Right lobe of liver (tissue), 6 donors: ENCODE results near the gene RAB8B. TPM values are rescaled to one million over a fixed set of nuclear protein-coding genes. Genes with fewer than 3 reads are reported as not detected.

Source experiments
- ATAC-seq, 4 donors: fragments of 200-7000 bp; cut with Tn5 transposase; one replicate each; pipeline ENCODE4 v1.9.1; 2020; ENCODE audit warnings: mild to moderate bottlenecking in 4 of 4, moderate library complexity in 4 of 4
- DNase-seq, 3 donors: peaks; one replicate each; pipeline ENCODE4 v3.0.0-alpha.2; 2020
- H3K27ac ChIP-seq, 3 donors: fragments of 200-600 bp; one replicate each; pipeline ENCODE4 v1.8.0; 2022
- H3K27me3 ChIP-seq, 2 donors: fragments of 200-600 bp; one replicate each; pipeline ENCODE4 v1.8.0; 2022
- H3K36me3 ChIP-seq, 4 donors: fragments of 200-600 bp; sonication (generic) in 1 of 4; one replicate each; pipeline versions ENCODE4 v1.5.1 to v1.8.0; 2017 to 2022; ENCODE audit warnings: control low read depth in 1 of 4
- H3K4me1 ChIP-seq, 4 donors: fragments of 200-600 bp; sonication (generic) in 1 of 4; one replicate each; pipeline versions ENCODE4 v1.5.1 to v1.8.0; 2017 to 2022; ENCODE audit warnings: control low read depth in 1 of 4
- H3K4me3 ChIP-seq, 3 donors: fragments of 200-600 bp; one replicate each; pipeline ENCODE4 v1.8.0; 2022
- H3K9me3 ChIP-seq, 4 donors: fragments of 200-600 bp; sonication (generic) in 1 of 4; one replicate each; pipeline versions ENCODE4 v1.5.1 to v1.8.0; 2017 to 2022; ENCODE audit warnings: control low read depth in 1 of 4
- POLR2A ChIP-seq: fragments of 450-650 bp; IDR thresholded peaks from one replicate; pipeline ENCODE4 v1.6.1; 2017; ENCODE audit warnings: antibody characterized with exemption, mild to moderate bottlenecking
- WGBS: methylation state at CpG from one replicate; pipeline ENCODE4 v1.1.6; 2018; ENCODE audit warnings: low coverage, low lambda C conversion rate; ENCODE audit not compliant: insufficient coverage; ENCODE audit errors: missing lambda C conversion rate; 5-methylcytosine and 5-hydroxymethylcytosine counted together
- intact Hi-C, 2 donors: fragments of 100-400 bp; cut with DNase I; formaldehyde crosslinking; loops; one replicate each; pipeline versions ENCODE4 v1.11.2 to v1.14.1; 2022
- total RNA-seq, 6 experiments: library from RNA; depleted of rRNA in 2 of 6; stranded (reverse); fragments of >200 nt in 2 of 6; fragmentation: NEBNext Ultra II Directional in 3 of 6; extraction: Animal tissue kit (Norgen Biotek cat#: 25700) in 3 of 6; gene quantifications; one replicate each; pipeline versions ENCODE4 v1.1.0 to v1.2.4, GENCODE V29; 2016 to 2023
- TF ChIP-seq, protein P1 (sequence below), 4 donors: fragments of 200-600 bp in 3 of 4; fragments of 450-650 bp in 1 of 4; IDR thresholded peaks; one replicate each; pipeline versions ENCODE4 v1.5.1 to v1.8.0; 2016 to 2022; ENCODE audit warnings: antibody characterized with exemption in 4 of 4, mild to moderate bottlenecking in 2 of 4
- donor health status: DM: no; HTN: yes; CAD: no.
- donor health status: DM: no; HTN: no; CAD: no.
- donor health status: DM: no; HTN: no; CAD: no.
- donor health status: DM: no; HTN: yes; CAD: no.
- donor health status: DM: no; HTN: yes; CAD: no.

RAB8B gene
- total RNA-seq, 6 experiments from 2014 or later, result 5.8 to 50.7 (median 14.3) TPM

DNA sequence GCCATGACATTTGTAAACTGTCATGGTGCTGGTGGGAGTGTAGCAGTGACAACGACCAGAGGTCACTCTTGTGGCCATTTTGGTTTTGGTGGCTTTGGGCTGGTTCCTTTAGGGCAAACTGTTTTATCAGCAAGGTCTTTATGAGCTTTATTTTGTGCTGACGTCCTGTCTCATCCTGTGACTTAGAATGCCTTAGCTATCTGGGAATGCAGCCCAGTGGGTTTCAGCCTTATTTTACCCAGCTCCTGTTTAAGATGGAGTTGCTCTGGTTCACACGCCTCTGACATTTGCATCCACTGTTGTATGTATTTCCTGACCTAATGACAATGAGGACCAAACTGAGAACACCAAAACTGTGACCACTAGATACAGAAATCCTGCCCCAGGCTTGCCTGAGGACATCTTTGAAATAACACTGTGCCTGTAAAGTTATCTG is 37.6 kb downstream of the RAB8B start:
- 61% methylated on average over 3 of the region's 3 CpGs for WGBS
- Histone ChIP-seq H3K36me3 (no peaks in the 10 kb centered on the region), H3K27me3 (no peaks in the 10 kb centered on the region), H3K4me1 (peaks cover 0 to 9% (median 2%) of the 10 kb centered on the region in 4 donors), H3K9me3 (no peaks in the 10 kb centered on the region), H3K27ac (no peak overlapping the region), H3K4me3 (no peak overlapping the region)
- intact Hi-C loops, result no loop called here
- DNase-seq, result no peak
- ATAC-seq, result no peak
- TF ChIP-seq, protein P1, sequence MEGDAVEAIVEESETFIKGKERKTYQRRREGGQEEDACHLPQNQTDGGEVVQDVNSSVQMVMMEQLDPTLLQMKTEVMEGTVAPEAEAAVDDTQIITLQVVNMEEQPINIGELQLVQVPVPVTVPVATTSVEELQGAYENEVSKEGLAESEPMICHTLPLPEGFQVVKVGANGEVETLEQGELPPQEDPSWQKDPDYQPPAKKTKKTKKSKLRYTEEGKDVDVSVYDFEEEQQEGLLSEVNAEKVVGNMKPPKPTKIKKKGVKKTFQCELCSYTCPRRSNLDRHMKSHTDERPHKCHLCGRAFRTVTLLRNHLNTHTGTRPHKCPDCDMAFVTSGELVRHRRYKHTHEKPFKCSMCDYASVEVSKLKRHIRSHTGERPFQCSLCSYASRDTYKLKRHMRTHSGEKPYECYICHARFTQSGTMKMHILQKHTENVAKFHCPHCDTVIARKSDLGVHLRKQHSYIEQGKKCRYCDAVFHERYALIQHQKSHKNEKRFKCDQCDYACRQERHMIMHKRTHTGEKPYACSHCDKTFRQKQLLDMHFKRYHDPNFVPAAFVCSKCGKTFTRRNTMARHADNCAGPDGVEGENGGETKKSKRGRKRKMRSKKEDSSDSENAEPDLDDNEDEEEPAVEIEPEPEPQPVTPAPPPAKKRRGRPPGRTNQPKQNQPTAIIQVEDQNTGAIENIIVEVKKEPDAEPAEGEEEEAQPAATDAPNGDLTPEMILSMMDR (IDR thresholded peaks at IDR 0.05), result no peak
- no peak for TF ChIP-seq POLR2A

DNA sequence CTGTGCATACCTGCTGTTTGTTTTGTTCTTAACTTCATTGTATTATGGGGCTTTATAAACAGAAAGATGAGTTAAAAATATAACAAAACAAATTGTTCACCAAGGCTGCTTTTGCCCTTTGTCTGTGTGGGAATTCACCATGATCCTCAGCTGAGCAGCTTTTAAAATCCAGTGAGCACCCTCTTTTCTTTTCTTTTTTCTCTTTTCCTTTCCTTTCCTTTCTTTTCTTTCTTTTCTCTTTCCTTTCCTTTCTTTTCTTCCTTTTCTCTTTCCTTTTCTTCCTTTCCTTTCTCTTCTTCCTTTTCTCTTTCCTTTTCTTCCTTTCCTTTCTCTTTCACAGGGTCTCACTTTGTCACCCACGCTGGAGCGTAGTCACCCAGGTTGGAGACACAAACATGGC is 38.3 kb downstream of the RAB8B start:
- H3K36me3 ChIP-seq, result no peaks in the 10 kb centered on the region
- intact Hi-C loops, result no loop called here
- no peaks in the 10 kb centered on the region for H3K27me3 ChIP-seq
- no peak overlapping the region for H3K4me3 ChIP-seq
- TF ChIP-seq, protein P1 (IDR thresholded peaks at IDR 0.05), result no peak
- no peak for TF ChIP-seq POLR2A
- no peak overlapping the region for H3K27ac ChIP-seq
- no peaks in the 10 kb centered on the region for H3K9me3 ChIP-seq
- H3K4me1 ChIP-seq, result peaks cover 0 to 9% (median 2%) of the 10 kb centered on the region in 4 donors
- DNase-seq (no peak), ATAC-seq (no peak)
- no CpG with 5 or more reads among the region's 2 CpGs for WGBS

DNA sequence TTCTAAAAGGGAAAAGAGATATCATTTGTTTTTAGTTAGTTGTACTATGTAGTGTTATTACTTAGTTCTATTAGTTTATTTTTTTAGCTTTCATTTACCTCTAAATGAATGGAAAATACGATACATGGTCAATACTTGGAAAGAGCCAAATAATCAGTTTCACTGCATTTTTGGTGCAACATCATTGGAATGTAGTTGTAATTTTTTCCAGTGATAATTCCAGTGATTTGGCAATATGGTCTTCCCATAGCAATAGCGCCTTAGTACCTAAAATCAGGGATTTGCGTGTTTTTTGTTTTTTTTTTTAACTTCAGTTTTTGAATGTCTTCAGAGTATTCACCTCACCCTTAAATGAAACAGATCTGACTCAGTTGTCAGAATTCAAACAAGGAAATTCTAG is 41.8 kb downstream of the RAB8B start:
- Histone ChIP-seq H3K9me3 (no peaks in the 10 kb centered on the region), H3K27ac (no peak overlapping the region), H3K27me3 (no peaks in the 10 kb centered on the region), H3K4me1 (peaks cover 0 to 30% (median 8%) of the 10 kb centered on the region in 4 donors), H3K4me3 (no peak overlapping the region), H3K36me3 (no peaks in the 10 kb centered on the region)
- intact Hi-C loops, result no loop called here
- no peak for TF ChIP-seq POLR2A
- TF ChIP-seq, protein P1 (IDR thresholded peaks at IDR 0.05), result no peak
- WGBS, result 83% methylated on average over 3 of the region's 3 CpGs
- DNase-seq, result no peak
- ATAC-seq, result no peak

DNA sequence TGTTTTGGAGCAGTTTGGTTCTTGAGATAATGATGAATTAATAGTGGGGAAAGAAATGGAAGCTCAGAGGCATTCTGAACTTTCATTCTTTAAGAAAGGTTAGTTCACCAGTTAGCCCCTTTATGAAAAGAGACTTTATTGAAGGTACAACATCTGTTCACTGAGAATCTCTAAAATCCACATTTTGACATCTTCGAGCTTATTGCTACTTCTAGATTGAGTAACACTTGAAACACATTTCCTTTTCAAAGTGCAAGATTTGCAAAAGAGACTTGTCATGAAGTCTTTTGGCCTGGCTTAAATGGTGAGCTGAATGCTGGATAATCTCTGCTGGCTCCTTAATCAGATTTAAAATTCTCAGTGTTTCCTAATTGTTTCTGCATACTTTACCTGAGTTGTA is 42.3 kb downstream of the RAB8B start:
- H3K9me3 ChIP-seq, result no peaks in the 10 kb centered on the region
- intact Hi-C loops, result no loop called here
- TF ChIP-seq, protein P1 (IDR thresholded peaks at IDR 0.05), result no peak
- TF ChIP-seq POLR2A, result no peak
- no peaks in the 10 kb centered on the region for H3K36me3 ChIP-seq
- no peak overlapping the region for H3K27ac ChIP-seq
- no peak overlapping the region for H3K4me3 ChIP-seq
- ATAC-seq, result peak in 1 of 4 donors; percentile 9
- 43% methylated on average over 1 of the region's 1 CpG for WGBS
- DNase-seq, result no peak
- H3K4me1 ChIP-seq, result peaks cover 0 to 30% (median 8%) of the 10 kb centered on the region in 4 donors
- H3K27me3 ChIP-seq, result no peaks in the 10 kb centered on the region

DNA sequence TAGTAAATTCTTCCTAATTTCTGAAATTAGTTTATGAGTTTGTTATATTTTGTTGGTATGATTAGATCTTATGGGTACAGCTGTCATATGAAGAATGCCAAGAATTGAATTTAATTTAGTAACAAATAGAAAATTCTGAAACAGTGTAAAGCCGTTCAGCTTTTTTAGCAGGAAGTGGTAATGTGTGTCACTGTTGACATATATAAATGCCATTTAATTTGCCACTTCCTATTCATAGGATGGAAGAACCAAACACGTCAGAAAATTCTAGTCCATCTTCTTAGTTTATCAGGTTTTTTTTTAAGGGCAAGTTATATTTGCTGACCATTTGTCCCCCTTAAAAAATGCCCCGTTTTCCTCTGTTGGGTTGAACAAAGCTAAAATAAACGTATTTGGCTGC is 43.0 kb downstream of the RAB8B start:
- H3K27ac ChIP-seq, result peak overlapping the region in 2 of 3 donors; percentile 20 to 38
- H3K4me3 ChIP-seq, result no peak overlapping the region
- DNase-seq (no peak), ATAC-seq (no peak)
- intact Hi-C loops, result no loop called here
- H3K27me3 ChIP-seq, result no peaks in the 10 kb centered on the region
- WGBS, result 66% methylated on average over 4 of the region's 4 CpGs
- H3K4me1 ChIP-seq, result peaks cover 0 to 30% (median 8%) of the 10 kb centered on the region in 4 donors
- H3K9me3 ChIP-seq, result no peaks in the 10 kb centered on the region
- TF ChIP-seq, protein P1 (IDR thresholded peaks at IDR 0.05), result no peak
- no peak for TF ChIP-seq POLR2A
- H3K36me3 ChIP-seq, result no peaks in the 10 kb centered on the region
